A549 treated with CpdA at 1 μM for 4 hours (cell line): ENCODE measurements around the gene PHACTR2. TPM values are rescaled to one million over a fixed set of nuclear protein-coding genes. Genes with fewer than 3 reads are reported as not detected.

Experiments used
- total RNA-seq: library from RNA; stranded (reverse); fragments of 200-300 nt; extraction: Qiagen RNA extraction; gene quantifications from 5 replicates; pipeline ENCODE4 v1.2.3, GENCODE V29; 2022; ENCODE audit warnings: low read depth

The PHACTR2 gene
- total RNA-seq, result 3.6 to 5.4 TPM (median 4.0 TPM) in 5 replicates

GRCh38 chr6:143677891-143678791, at the start of gene PHACTR2:
PHACTR2 (plus strand) TSS chr6:143677965; CDS start chr6:143678164, 199 bp downstream.

DNA sequence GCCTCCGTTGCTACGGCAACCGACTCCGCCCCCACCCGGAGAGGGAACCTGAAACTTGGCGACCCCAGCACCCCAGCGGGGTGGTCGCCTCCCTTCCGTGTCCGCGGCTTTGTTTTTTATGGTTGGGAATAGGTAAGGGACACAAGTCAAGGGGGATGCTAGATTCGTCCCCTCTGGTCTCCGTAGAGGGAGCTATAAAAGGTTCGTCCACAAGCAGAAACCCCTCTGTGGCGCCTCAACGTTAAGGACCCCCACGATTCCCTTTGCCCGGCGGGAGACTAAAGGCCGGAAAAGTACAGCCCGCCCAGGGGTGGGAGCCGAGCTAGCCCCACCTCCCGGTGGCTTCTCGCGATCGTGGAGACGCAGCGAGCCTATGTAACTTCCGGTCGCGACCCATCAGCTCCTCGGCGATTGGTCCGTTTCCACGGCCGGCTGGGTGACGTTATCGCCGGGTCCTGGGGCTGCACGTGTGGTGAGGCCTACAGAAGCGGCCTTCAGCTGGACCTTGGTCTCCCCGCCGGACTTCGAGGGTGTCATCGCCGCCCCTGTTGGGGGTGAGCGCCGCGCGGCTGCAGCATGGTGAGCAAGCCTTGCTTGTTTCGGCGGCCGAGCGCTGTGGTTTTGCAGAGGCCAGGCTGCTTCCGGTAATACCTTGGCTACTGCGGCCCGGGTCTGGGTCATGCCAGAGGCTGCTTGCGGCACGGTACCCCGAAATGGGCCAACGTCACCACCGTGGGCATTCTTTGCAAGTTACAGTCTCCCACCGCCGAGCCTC, 165.3 kb downstream of the PHACTR2 start, which contains the start of gene LTV1:
LTV1 (plus strand) TSS at position 437 of the 775 bp plus-strand sequence; CDS start at position 577, 140 bp downstream.

DNA sequence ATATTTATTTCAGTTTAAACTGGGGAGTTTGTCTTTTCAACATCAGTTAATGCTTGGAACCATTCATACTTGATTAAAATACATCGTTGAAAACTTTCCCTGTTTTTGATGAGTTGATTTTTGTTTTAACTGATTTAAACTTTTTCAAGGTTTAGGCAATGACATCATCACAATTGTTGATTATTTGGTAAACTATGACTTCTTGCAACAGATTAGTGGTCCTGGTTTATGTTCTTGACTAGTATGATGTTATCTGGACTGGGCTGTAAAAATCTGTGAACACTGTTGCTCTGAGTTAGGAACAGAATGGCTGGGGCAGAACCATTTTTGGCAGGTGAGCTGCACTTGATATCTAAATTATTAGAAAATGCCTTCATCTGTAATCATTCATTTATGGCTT, 186.5 kb downstream of the PHACTR2 start, which contains the start of gene ZC2HC1B:
ZC2HC1B (plus strand) TSS at position 241 of the 400 bp plus-strand sequence; CDS start at position 307, 66 bp downstream.

Other genes with a start within 250 kb of the PHACTR2 start
- gene ADAT2, start 227.3 kb upstream of the PHACTR2 start, total RNA-seq, result 2.9 to 4.4 TPM (median 3.8 TPM) in 5 replicates
- gene PEX3, start 227.2 kb upstream of the PHACTR2 start, total RNA-seq, result 9.2 to 15.5 TPM (median 11.7 TPM) in 5 replicates
- 52.7 to 58.0 TPM (median 54.5 TPM) in 5 replicates for gene FUCA2, start 166.2 kb upstream of the PHACTR2 start, total RNA-seq
- 34.0 to 44.1 TPM (median 34.9 TPM) in 5 replicates for gene LTV1, start 165.4 kb downstream of the PHACTR2 start, total RNA-seq
- not detected in 5 replicates for gene ZC2HC1B, start 186.5 kb downstream of the PHACTR2 start, total RNA-seq